Natural killer cell (primary cell): ENCODE results near the gene LDB2. TPM values are rescaled to one million over a fixed set of nuclear protein-coding genes. Genes with fewer than 3 reads are reported as not detected.
A peak's percentile ranks its signal among the peaks of the same experiment; 100 is the strongest.

Experiments
- ATAC-seq, 3 donors: fragments of 150-1000 bp in 2 of 3; fragments of 200-7000 bp in 1 of 3; cut with Tn5 transposase; 1 replicate in 1 of 3; 2 replicates in 2 of 3; pipeline ENCODE4 v1.10.0; 2021; ENCODE audit warnings: mild to moderate bottlenecking in 2 of 3, moderate library complexity in 2 of 3
- DNase-seq, 2 donors: peaks; one replicate each; pipeline versions ENCODE4 v3.0.0 to v3.0.0-alpha.2; 2013 to 2021; ENCODE audit warnings: mixed read lengths in 1 of 2
- H3K27ac ChIP-seq: one replicate; pipeline ENCODE4 v1.5.1; 2013; ENCODE audit warnings: mild to moderate bottlenecking, low read length
- H3K27me3 ChIP-seq: one replicate; pipeline ENCODE4 v1.6.1; 2013; ENCODE audit warnings: low read length; ENCODE audit not compliant: control insufficient read depth, insufficient read depth
- H3K36me3 ChIP-seq: one replicate; pipeline ENCODE4 v1.6.1; 2013; ENCODE audit warnings: low read length; ENCODE audit not compliant: control insufficient read depth, insufficient read depth
- H3K4me1 ChIP-seq: one replicate; pipeline ENCODE4 v1.6.1; 2013; ENCODE audit warnings: low read length; ENCODE audit not compliant: control insufficient read depth, insufficient read depth
- H3K4me3 ChIP-seq: one replicate; pipeline ENCODE4 v1.5.1; 2013; ENCODE audit warnings: low read length
- H3K9me3 ChIP-seq: one replicate; pipeline ENCODE4 v1.6.1; 2013; ENCODE audit warnings: low read length; ENCODE audit not compliant: control insufficient read depth, insufficient read depth
- H3K27ac Mint-ChIP-seq, 2 donors: one replicate each; pipeline ENCODE4 v1.8.0; 2022; ENCODE audit warnings: mild to moderate bottlenecking in 2 of 2, mixed read lengths in 2 of 2, moderate library complexity in 1 of 2
- H3K27me3 Mint-ChIP-seq, 2 donors: one replicate each; pipeline ENCODE4 v1.8.0; 2022; ENCODE audit warnings: low read depth in 2 of 2, mixed read lengths in 2 of 2
- H3K36me3 Mint-ChIP-seq: one replicate; pipeline ENCODE4 v1.8.0; 2022; ENCODE audit warnings: mixed read lengths
- H3K4me1 Mint-ChIP-seq, 2 donors: one replicate each; pipeline ENCODE4 v1.8.0; 2022; ENCODE audit warnings: mixed read lengths in 2 of 2
- H3K4me3 Mint-ChIP-seq: one replicate; pipeline ENCODE4 v1.8.0; 2022; ENCODE audit warnings: mild to moderate bottlenecking, moderate library complexity, mixed read lengths
- H3K9me3 Mint-ChIP-seq, 2 donors: one replicate each; pipeline ENCODE4 v1.8.0; 2022; ENCODE audit warnings: mixed read lengths in 2 of 2
- WGBS: methylation state at CpG from one replicate; pipeline ENCODE4 v1.1.7; 2013; ENCODE audit warnings: missing lambda C conversion rate; ENCODE audit not compliant: insufficient coverage; 5-methylcytosine and 5-hydroxymethylcytosine counted together
- intact Hi-C: fragments of 100-400 bp; cut with micrococcal nuclease; formaldehyde crosslinking; loops from one replicate; pipeline ENCODE4 v1.14.2; 2022
- total RNA-seq, 4 donors: library from RNA; stranded (reverse); fragments of 120-200 nt in 1 of 4; gene quantifications; one replicate each; pipeline versions ENCODE4 v1.2.3 to v1.2.4, GENCODE V29; 2013 to 2022
- TF ChIP-seq, protein P1 (sequence below): fragments of 200-600 bp; IDR thresholded peaks from one replicate; pipeline ENCODE4 v1.8.0; 2022; ENCODE audit warnings: antibody characterized with exemption

Gene LDB2
- total RNA-seq, 3 donors from 2014 or later (not counting 1 experiment from before 2014, with no cell fraction given): 8.2 to 14.2 (median 13.6) TPM

DNA sequence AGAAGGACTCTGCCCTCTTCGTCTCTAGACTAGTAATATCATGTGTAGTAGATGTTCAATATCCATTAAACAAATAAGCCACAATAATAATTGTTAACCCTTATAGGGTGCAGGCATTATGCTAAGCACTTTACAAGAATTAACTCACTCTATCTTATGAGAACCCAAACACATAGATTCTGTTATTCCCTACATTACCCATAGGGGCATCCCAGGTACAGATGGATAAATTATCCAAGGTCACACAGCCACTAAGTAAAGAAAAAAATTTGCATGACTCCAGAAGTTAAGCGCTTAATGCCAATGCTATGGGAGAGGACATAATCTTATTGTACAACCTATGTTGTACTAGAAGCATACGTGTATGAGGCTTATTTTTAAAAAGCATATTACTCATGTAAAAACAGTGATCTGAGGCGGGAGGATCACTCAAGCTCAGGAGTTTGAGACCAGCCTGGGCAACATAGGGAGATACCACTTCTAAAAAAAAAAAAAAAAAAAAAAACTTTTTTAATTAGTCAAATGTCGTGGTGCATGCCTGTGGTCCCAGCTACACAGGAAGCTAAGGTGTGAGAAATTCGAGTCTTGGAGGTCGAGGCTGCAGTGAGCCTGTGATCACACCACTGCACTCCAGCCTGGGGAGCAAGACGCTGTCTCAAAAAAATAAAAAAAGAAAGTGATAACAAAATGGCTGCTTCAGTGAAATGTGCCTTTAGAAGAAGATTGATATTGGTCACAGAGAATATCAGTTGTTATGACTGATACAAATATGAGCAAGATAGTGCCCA lies 13.6 kb downstream of the LDB2 start:
- H3K36me3 Mint-ChIP-seq: no peaks in the 10 kb centered on the region
- peak overlapping the region; percentile 3 to 84 for H3K27ac Mint-ChIP-seq
- no peak overlapping the region for H3K27ac ChIP-seq
- H3K27me3 ChIP-seq: no peaks in the 10 kb centered on the region
- ATAC-seq: peak; percentile 86 to 98 (median 94)
- peak overlapping the region; percentile 78 for H3K4me3 Mint-ChIP-seq
- H3K4me3 ChIP-seq: no peak overlapping the region
- DNase-seq: peak in 1 of 2 donors; percentile 49
- peaks cover 15% of the 10 kb centered on the region for H3K4me1 ChIP-seq
- no peaks in the 10 kb centered on the region for H3K9me3 ChIP-seq
- WGBS: 58% methylated on average over 7 of the region's 8 CpGs
- H3K9me3 Mint-ChIP-seq: no peaks in the 10 kb centered on the region
- TF ChIP-seq, protein P1, sequence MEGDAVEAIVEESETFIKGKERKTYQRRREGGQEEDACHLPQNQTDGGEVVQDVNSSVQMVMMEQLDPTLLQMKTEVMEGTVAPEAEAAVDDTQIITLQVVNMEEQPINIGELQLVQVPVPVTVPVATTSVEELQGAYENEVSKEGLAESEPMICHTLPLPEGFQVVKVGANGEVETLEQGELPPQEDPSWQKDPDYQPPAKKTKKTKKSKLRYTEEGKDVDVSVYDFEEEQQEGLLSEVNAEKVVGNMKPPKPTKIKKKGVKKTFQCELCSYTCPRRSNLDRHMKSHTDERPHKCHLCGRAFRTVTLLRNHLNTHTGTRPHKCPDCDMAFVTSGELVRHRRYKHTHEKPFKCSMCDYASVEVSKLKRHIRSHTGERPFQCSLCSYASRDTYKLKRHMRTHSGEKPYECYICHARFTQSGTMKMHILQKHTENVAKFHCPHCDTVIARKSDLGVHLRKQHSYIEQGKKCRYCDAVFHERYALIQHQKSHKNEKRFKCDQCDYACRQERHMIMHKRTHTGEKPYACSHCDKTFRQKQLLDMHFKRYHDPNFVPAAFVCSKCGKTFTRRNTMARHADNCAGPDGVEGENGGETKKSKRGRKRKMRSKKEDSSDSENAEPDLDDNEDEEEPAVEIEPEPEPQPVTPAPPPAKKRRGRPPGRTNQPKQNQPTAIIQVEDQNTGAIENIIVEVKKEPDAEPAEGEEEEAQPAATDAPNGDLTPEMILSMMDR: no peak
- H3K4me1 Mint-ChIP-seq: peaks cover 31 to 33% of the 10 kb centered on the region in 2 donors
- intact Hi-C loops: no loop called here
- no peaks in the 10 kb centered on the region for H3K27me3 Mint-ChIP-seq
- H3K36me3 ChIP-seq: no peaks in the 10 kb centered on the region

DNA sequence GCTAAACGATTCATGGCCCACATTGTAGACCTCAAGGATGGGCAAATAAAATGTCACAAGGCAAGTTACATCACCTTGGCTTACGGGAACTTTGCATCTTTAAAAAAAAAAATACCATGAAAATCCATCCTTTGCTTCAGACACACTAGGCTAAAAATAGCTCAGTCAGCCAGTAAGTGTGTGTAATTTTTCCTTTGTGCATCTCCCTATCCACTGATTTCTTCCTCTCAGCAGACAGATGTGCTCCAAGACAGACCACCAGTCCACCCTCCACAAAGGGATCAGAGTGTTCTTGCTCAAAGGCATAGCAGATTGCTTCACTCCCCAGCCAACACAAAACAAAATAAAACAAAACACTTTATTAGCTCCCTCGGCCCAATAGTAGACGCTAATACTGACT lies 14.6 kb downstream of the LDB2 start:
- 93% methylated on average over 4 of the region's 4 CpGs for WGBS
- Histone ChIP-seq H3K36me3 (no peaks in the 10 kb centered on the region), H3K4me3 (no peak overlapping the region), H3K27me3 (no peaks in the 10 kb centered on the region), H3K9me3 (no peaks in the 10 kb centered on the region), H3K4me1 (peaks cover 9% of the 10 kb centered on the region), H3K27ac (no peak overlapping the region)
- Mint-ChIP-seq H3K4me1 (peaks cover 25 to 28% of the 10 kb centered on the region in 2 donors), H3K9me3 (no peaks in the 10 kb centered on the region), H3K27me3 (no peaks in the 10 kb centered on the region), H3K27ac (peak overlapping the region in 1 of 2 donors; percentile 84), H3K36me3 (no peaks in the 10 kb centered on the region), H3K4me3 (no peak overlapping the region)
- DNase-seq (no peak), ATAC-seq (no peak)
- TF ChIP-seq, protein P1: no peak
- intact Hi-C loops: no loop called here

DNA sequence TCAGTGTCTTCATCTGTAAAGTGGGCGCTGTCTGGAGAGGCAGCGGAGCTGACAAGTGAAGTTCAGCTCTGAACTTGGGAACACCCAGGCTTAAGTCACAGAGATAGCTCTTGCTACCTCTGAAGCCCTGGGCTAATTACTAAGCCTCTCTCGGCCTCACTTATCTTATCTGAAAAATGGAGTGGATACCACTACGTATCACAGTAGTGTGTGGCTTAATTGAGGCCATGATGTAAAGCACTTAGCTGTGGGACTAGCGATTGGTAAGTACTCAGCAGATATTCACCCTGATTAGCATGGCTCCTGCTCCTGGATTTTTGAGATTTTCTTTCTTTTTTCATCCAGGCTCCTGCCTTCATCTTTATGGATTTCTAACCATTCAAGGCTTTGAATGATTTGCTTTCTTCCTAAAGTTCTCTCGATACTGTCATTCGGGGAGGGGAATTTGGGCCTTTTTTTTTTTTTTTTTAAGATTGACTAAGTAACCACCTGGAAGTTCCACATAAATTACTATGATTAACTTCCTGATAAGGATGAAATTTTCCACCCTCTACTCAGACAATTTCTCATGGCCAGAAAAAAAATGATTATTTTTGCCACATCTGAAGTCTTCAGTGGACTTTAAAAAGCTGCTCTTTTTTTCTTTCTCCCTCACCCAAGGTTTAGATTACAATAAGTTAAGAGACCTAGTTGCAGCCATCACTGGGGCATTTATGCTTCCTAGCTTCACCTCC lies 17.1 kb downstream of the LDB2 start:
- DNase-seq (no peak), ATAC-seq (no peak)
- intact Hi-C loops: no loop called here
- Mint-ChIP-seq H3K4me3 (no peak overlapping the region), H3K36me3 (no peaks in the 10 kb centered on the region), H3K27me3 (no peaks in the 10 kb centered on the region), H3K27ac (no peak overlapping the region), H3K4me1 (peaks cover 26 to 29% of the 10 kb centered on the region in 2 donors), H3K9me3 (no peaks in the 10 kb centered on the region)
- Histone ChIP-seq H3K36me3 (no peaks in the 10 kb centered on the region), H3K27ac (no peak overlapping the region), H3K4me1 (peaks cover 5% of the 10 kb centered on the region), H3K27me3 (no peaks in the 10 kb centered on the region), H3K4me3 (no peak overlapping the region), H3K9me3 (no peaks in the 10 kb centered on the region)
- WGBS: 90% methylated on average over 7 of the region's 7 CpGs
- TF ChIP-seq, protein P1: no peak
